Muscle layer of duodenum (tissue), 2 donors: ENCODE measurements around the gene PPP1R15A.

Source experiments
- H3K27ac ChIP-seq: one replicate; pipeline ENCODE4 v1.7.0; 2013; ENCODE audit warnings: mild to moderate bottlenecking, low read length
- H3K27me3 ChIP-seq: one replicate; pipeline ENCODE4 v1.7.0; 2013; ENCODE audit warnings: low read depth, mild to moderate bottlenecking, control low read depth, low read length
- H3K36me3 ChIP-seq, 2 donors: one replicate each; pipeline ENCODE4 v1.7.0; 2013; ENCODE audit warnings: low read length in 2 of 2, control low read depth in 1 of 2, mild to moderate bottlenecking in 1 of 2; ENCODE audit not compliant: insufficient read depth in 2 of 2, control insufficient read depth in 1 of 2
- H3K4me1 ChIP-seq, 2 donors: one replicate each; pipeline ENCODE4 v1.7.0; 2013; ENCODE audit warnings: low read length in 2 of 2, mild to moderate bottlenecking in 2 of 2, control low read depth in 1 of 2, moderate library complexity in 1 of 2; ENCODE audit not compliant: insufficient read depth in 2 of 2, control insufficient read depth in 1 of 2
- H3K4me3 ChIP-seq, 2 donors: one replicate each; pipeline ENCODE4 v1.7.0; 2013; ENCODE audit warnings: low read length in 2 of 2, low read depth in 1 of 2, mild to moderate bottlenecking in 1 of 2
- H3K9me3 ChIP-seq, 2 donors: one replicate each; pipeline ENCODE4 v1.7.0; 2013; ENCODE audit warnings: low read length in 2 of 2, control low read depth in 1 of 2, mild to moderate bottlenecking in 1 of 2; ENCODE audit not compliant: control insufficient read depth in 1 of 2
- donor health status: healthy.

The PPP1R15A gene

GRCh38 chr19:48872182-48872883 is at the start of gene PPP1R15A:
Gene PPP1R15A (plus strand): TSS chr19:48872421. CDS start chr19:48873234, 813 bp downstream.
- H3K36me3 ChIP-seq, result peaks cover 22 to 44% of the 10 kb centered on the region in 2 donors
- no peaks in the 10 kb centered on the region for H3K27me3 ChIP-seq
- peak within 1 kb of the TSS; percentile 100 for H3K27ac ChIP-seq
- H3K4me1 ChIP-seq, result peaks cover 0 to 32% of the 10 kb centered on the region in 2 donors
- peak within 1 kb of the TSS; percentile 97 to 99 for H3K4me3 ChIP-seq
- H3K9me3 ChIP-seq, result no peaks in the 10 kb centered on the region

DNA sequence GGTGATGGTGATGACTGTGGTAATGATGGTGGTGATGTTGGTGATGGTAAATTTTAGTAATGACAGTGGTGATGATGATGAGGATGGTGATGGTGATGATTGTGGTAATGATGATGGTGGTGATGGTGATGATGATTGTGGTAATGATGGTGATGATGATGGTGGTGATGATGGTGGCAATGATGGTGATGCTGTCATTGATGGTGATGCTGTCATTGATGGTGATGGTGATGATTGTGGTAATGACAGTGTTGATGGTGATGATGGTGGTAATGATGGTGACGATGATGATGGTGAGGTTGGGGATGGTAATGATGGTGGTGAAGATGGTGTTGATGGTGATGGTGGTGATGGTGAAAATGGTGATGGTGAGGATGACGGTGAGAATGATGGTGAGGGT is 49.7 kb upstream of the PPP1R15A start:
- Histone ChIP-seq H3K4me1 (no peaks in the 10 kb centered on the region), H3K27me3 (no peaks in the 10 kb centered on the region), H3K4me3 (no peak overlapping the region), H3K27ac (no peak overlapping the region), H3K9me3 (no peaks in the 10 kb centered on the region), H3K36me3 (no peaks in the 10 kb centered on the region)

DNA sequence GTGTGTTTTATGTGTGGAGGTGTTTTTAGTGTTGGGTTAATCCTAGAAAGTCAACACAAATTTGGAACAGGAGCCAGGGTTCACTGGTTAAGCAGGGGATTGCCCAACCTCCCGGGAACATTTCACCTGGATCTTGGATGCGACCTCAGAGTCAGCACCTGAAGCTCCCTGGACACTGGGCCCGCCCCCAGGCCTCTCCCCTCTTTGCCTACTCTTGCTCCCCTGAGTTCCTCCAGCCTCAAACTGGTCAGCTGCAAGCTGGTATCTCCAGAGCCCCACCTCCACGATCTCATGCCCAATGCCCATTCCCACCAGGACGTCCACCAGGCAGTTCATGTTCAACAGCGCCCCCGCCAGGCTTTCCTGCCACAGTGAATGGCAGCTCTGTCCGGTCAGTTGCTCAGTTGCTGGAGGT is 45.6 kb upstream of the PPP1R15A start:
- Histone ChIP-seq H3K27me3 (no peaks in the 10 kb centered on the region), H3K36me3 (peaks cover 0 to 8% of the 10 kb centered on the region in 2 donors), H3K27ac (no peak overlapping the region), H3K4me1 (no peaks in the 10 kb centered on the region), H3K4me3 (no peak overlapping the region), H3K9me3 (no peaks in the 10 kb centered on the region)

DNA sequence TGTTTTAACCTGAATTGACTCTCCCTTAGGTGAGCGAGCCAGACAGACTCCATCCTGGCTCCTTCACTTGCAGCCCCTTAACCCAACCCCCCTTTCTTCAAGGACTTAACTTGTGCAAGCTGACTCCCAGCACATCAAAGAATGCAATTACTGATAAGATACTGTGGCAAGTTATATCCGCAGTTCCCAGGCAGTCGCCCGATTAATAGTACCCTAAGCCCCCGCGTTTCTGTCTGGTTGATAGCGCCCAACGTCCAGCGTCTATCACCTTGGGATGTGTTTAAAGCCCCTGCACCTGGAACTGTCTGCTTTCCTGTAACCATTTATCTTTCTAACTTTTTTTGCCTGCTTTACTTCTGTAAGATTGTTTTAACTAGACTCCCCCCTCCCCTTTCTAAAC is 42.1 kb upstream of the PPP1R15A start:
- Histone ChIP-seq H3K36me3 (peaks cover 4 to 14% of the 10 kb centered on the region in 2 donors), H3K27ac (no peak overlapping the region), H3K4me3 (no peak overlapping the region), H3K4me1 (no peaks in the 10 kb centered on the region), H3K27me3 (no peaks in the 10 kb centered on the region), H3K9me3 (no peaks in the 10 kb centered on the region)

GRCh38 chr19:48830965-48831364 is 41.3 kb upstream of the PPP1R15A start:
- peaks cover 0 to 4% of the 10 kb centered on the region in 2 donors for H3K4me1 ChIP-seq
- no peaks in the 10 kb centered on the region for H3K27me3 ChIP-seq
- H3K27ac ChIP-seq, result no peak overlapping the region
- H3K4me3 ChIP-seq, result no peak overlapping the region
- H3K9me3 ChIP-seq, result no peaks in the 10 kb centered on the region
- peaks cover 4 to 14% of the 10 kb centered on the region in 2 donors for H3K36me3 ChIP-seq

- Histone ChIP-seq H3K27me3 (no peaks in the 10 kb centered on the region), H3K4me3 (no peak overlapping the region), H3K9me3 (no peaks in the 10 kb centered on the region), H3K36me3 (peaks cover 4 to 14% of the 10 kb centered on the region in 2 donors), H3K27ac (no peak overlapping the region), H3K4me1 (peaks cover 0 to 10% of the 10 kb centered on the region in 2 donors)
These were observed 39.2 kb upstream of the PPP1R15A start for GRCh38 chr19:48833049-48833448.

GRCh38 chr19:48833977-48834376 is 38.2 kb upstream of the PPP1R15A start:
- H3K4me3 ChIP-seq, result no peak overlapping the region

GRCh38 chr19:48835734-48836088 is 36.5 kb upstream of the PPP1R15A start:
- no peaks in the 10 kb centered on the region for H3K9me3 ChIP-seq
- peak overlapping the region; percentile 63 for H3K27ac ChIP-seq
- peaks cover 0 to 10% of the 10 kb centered on the region in 2 donors for H3K4me1 ChIP-seq
- H3K4me3 ChIP-seq, result peak overlapping the region; percentile 54 to 65
- no peaks in the 10 kb centered on the region for H3K27me3 ChIP-seq
- H3K36me3 ChIP-seq, result peaks cover 4 to 14% of the 10 kb centered on the region in 2 donors

More at GRCh38 chr19:48833977-48834376, 38.2 kb upstream of the PPP1R15A start:
- Histone ChIP-seq H3K4me1 (peaks cover 0 to 10% of the 10 kb centered on the region in 2 donors), H3K9me3 (no peaks in the 10 kb centered on the region), H3K27me3 (no peaks in the 10 kb centered on the region), H3K27ac (no peak overlapping the region), H3K36me3 (peaks cover 4 to 14% of the 10 kb centered on the region in 2 donors)

GRCh38 chr19:48836089-48837017 is 35.9 kb upstream of the PPP1R15A start, which contains the start of gene HSD17B14:
Gene HSD17B14 (minus strand): TSS chr19:48836491. CDS start chr19:48836411, 80 bp downstream.
- Histone ChIP-seq H3K27ac (peak within 1 kb of the TSS; percentile 63), H3K9me3 (no peaks in the 10 kb centered on the region), H3K36me3 (peaks cover 4 to 9% of the 10 kb centered on the region in 2 donors), H3K4me1 (peaks cover 0 to 10% of the 10 kb centered on the region in 2 donors), H3K4me3 (peak within 1 kb of the TSS; percentile 54 to 65), H3K27me3 (no peaks in the 10 kb centered on the region)

GRCh38 chr19:48837051-48837524 is 35.1 kb upstream of the PPP1R15A start:
- Histone ChIP-seq H3K27ac (peak overlapping the region; percentile 63), H3K4me3 (peak overlapping the region; percentile 24 to 54), H3K4me1 (peaks cover 0 to 10% of the 10 kb centered on the region in 2 donors), H3K27me3 (no peaks in the 10 kb centered on the region), H3K36me3 (peaks cover 4 to 5% of the 10 kb centered on the region in 2 donors), H3K9me3 (no peaks in the 10 kb centered on the region)

- peaks cover 4 to 5% of the 10 kb centered on the region in 2 donors for H3K36me3 ChIP-seq
- H3K4me1 ChIP-seq, result peaks cover 0 to 10% of the 10 kb centered on the region in 2 donors
- H3K27ac ChIP-seq, result no peak overlapping the region
- H3K4me3 ChIP-seq, result no peak overlapping the region
- H3K27me3 ChIP-seq, result no peaks in the 10 kb centered on the region
- no peaks in the 10 kb centered on the region for H3K9me3 ChIP-seq
These were observed 34.5 kb upstream of the PPP1R15A start for GRCh38 chr19:48837687-48838086.
